Activated CD8-positive, alpha-beta T cell treated with anti-CD3 and anti-CD28 coated beads for 36 hours (primary cell): ENCODE data around the gene SYN1. TPM values are rescaled to one million over a fixed set of nuclear protein-coding genes. Genes with fewer than 3 reads are reported as not detected.

ENCODE experiments used
- ATAC-seq: fragments of 200-7000 bp; cut with Tn5 transposase; one replicate; pipeline ENCODE4 v1.10.0; 2021; ENCODE audit warnings: mild to moderate bottlenecking, moderate library complexity
- CTCF ChIA-PET: fragments of 350-600 bp; sonication (Branson Sonifier 250); formaldehyde crosslinking; loops from one replicate; lab custom pipeline; 2021; ENCODE audit warnings: antibody characterized with exemption; lab: Charles Lee
- POLR2A ChIA-PET: fragments of 350-600 bp; sonication (Branson Sonifier 250); formaldehyde crosslinking; loops from one replicate; lab custom pipeline; 2021; ENCODE audit warnings: antibody characterized with exemption; lab: Charles Lee
- DNase-seq: peaks from one replicate; pipeline ENCODE4 v3.0.0-alpha.2; 2020
- H3K27ac Mint-ChIP-seq: one replicate; pipeline ENCODE4 v1.8.0; 2021; ENCODE audit warnings: mild to moderate bottlenecking, mixed read lengths
- H3K27me3 Mint-ChIP-seq: one replicate; pipeline ENCODE4 v1.8.0; 2021; ENCODE audit warnings: mixed read lengths
- H3K36me3 Mint-ChIP-seq: one replicate; pipeline ENCODE4 v1.8.0; 2021; ENCODE audit warnings: low read depth, mixed read lengths
- H3K4me1 Mint-ChIP-seq: one replicate; pipeline ENCODE4 v1.8.0; 2021; ENCODE audit warnings: low read depth, mixed read lengths
- H3K4me3 Mint-ChIP-seq: one replicate; pipeline ENCODE4 v1.8.0; 2021; ENCODE audit warnings: mild to moderate bottlenecking, moderate library complexity, mixed read lengths
- H3K9me3 Mint-ChIP-seq: one replicate; pipeline ENCODE4 v1.8.0; 2021; ENCODE audit warnings: mixed read lengths
- CTCF ChIP-seq: fragments of 200-600 bp; IDR thresholded peaks from one replicate; pipeline ENCODE4 v1.8.0; 2022; ENCODE audit warnings: antibody characterized with exemption, mild to moderate bottlenecking
- intact Hi-C: fragments of 100-400 bp; cut with micrococcal nuclease; formaldehyde crosslinking; loops from one replicate; pipeline ENCODE4 v1.10.0; 2022
- total RNA-seq, 2 experiments: library from RNA; stranded (reverse); gene quantifications; one replicate each; pipeline ENCODE4 v1.2.3, GENCODE V29; 2021

Gene SYN1
- total RNA-seq, 2 experiments from 2014 or later: 0.67 to 0.74 TPM

- H3K27ac Mint-ChIP-seq: no peak overlapping the region
- H3K4me1 Mint-ChIP-seq: peaks cover 17% of the 10 kb centered on the region
- H3K36me3 Mint-ChIP-seq: no peaks in the 10 kb centered on the region
- no peaks in the 10 kb centered on the region for H3K9me3 Mint-ChIP-seq
- no peak overlapping the region for H3K4me3 Mint-ChIP-seq
- DNase-seq (no peak), ATAC-seq (no peak)
- no peaks in the 10 kb centered on the region for H3K27me3 Mint-ChIP-seq
- intact Hi-C loops: no loop called here
- CTCF ChIA-PET: no interaction called here
- TF ChIP-seq CTCF: no peak
- POLR2A ChIA-PET: interaction anchor here (0.7 kb wide), 1 partner anchor 9 kb away, joined by 3 read pairs; no protein-coding TSS in a partner anchor
Measured at GRCh38 chrX:47587091-47587891, 32.4 kb downstream of the SYN1 start.

- no peaks in the 10 kb centered on the region for H3K36me3 Mint-ChIP-seq
- ChIA-PET CTCF (no interaction called here), POLR2A (no interaction called here)
- DNase-seq (no peak), ATAC-seq (no peak)
- no peaks in the 10 kb centered on the region for H3K9me3 Mint-ChIP-seq
- no peak overlapping the region for H3K4me3 Mint-ChIP-seq
- no peak for TF ChIP-seq CTCF
- H3K27me3 Mint-ChIP-seq: no peaks in the 10 kb centered on the region
- no peak overlapping the region for H3K27ac Mint-ChIP-seq
- intact Hi-C loops: no loop called here
- peaks cover 26% of the 10 kb centered on the region for H3K4me1 Mint-ChIP-seq
Measured at GRCh38 chrX:47586043-47586787, 33.4 kb downstream of the SYN1 start.

- no peak overlapping the region for H3K4me3 Mint-ChIP-seq
- TF ChIP-seq CTCF: no peak
- DNase-seq (no peak), ATAC-seq (no peak)
- CTCF ChIA-PET: no interaction called here
- intact Hi-C loops: no loop called here
- H3K36me3 Mint-ChIP-seq: no peaks in the 10 kb centered on the region
- POLR2A ChIA-PET: no interaction called here
- no peaks in the 10 kb centered on the region for H3K9me3 Mint-ChIP-seq
- H3K4me1 Mint-ChIP-seq: peaks cover 28% of the 10 kb centered on the region
- H3K27ac Mint-ChIP-seq: no peak overlapping the region
- H3K27me3 Mint-ChIP-seq: no peaks in the 10 kb centered on the region
Measured at GRCh38 chrX:47585273-47585672, 34.4 kb downstream of the SYN1 start.

GRCh38 chrX:47584714-47585113 lies 34.9 kb downstream of the SYN1 start:
- intact Hi-C loops: no loop called here

More at GRCh38 chrX:47584714-47585113, 34.9 kb downstream of the SYN1 start:
- Mint-ChIP-seq H3K27ac (no peak overlapping the region), H3K9me3 (no peaks in the 10 kb centered on the region), H3K4me3 (no peak overlapping the region), H3K4me1 (peaks cover 31% of the 10 kb centered on the region), H3K27me3 (no peaks in the 10 kb centered on the region), H3K36me3 (no peaks in the 10 kb centered on the region)
- CTCF ChIA-PET: no interaction called here
- DNase-seq: no peak
- no peak for ATAC-seq
- POLR2A ChIA-PET: no interaction called here
- TF ChIP-seq CTCF: no peak
